ENCODE data around the gene BLVRB.

DNA sequence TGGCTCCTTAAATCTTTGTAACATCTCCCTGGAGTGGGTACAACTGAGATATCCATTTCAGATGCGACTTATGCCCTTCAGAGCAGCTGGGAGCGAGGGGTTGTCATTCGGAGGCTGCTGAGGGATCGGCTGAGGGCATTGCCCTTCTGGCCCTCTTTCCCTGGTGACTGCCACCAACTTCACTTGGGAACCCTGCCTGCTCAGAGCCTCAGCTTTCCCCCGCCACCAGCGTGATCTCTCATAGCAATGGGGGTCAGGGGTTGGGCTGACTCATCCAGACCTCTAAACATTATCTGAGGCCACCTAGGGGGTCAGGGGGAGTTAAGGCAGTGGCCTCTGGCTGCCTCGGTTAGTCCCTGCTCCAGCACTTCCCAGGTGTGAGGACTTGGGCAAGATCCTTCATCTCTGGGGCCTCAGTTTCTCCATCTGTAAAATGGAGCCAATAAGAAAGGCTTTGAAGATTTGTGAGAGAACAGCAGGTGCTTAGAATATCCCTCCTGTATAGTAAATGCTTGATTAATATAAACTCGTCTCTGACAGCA is 53.5 kb downstream of the BLVRB start:
- TF ChIP-seq, protein P1, sequence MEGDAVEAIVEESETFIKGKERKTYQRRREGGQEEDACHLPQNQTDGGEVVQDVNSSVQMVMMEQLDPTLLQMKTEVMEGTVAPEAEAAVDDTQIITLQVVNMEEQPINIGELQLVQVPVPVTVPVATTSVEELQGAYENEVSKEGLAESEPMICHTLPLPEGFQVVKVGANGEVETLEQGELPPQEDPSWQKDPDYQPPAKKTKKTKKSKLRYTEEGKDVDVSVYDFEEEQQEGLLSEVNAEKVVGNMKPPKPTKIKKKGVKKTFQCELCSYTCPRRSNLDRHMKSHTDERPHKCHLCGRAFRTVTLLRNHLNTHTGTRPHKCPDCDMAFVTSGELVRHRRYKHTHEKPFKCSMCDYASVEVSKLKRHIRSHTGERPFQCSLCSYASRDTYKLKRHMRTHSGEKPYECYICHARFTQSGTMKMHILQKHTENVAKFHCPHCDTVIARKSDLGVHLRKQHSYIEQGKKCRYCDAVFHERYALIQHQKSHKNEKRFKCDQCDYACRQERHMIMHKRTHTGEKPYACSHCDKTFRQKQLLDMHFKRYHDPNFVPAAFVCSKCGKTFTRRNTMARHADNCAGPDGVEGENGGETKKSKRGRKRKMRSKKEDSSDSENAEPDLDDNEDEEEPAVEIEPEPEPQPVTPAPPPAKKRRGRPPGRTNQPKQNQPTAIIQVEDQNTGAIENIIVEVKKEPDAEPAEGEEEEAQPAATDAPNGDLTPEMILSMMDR (IDR thresholded peaks at IDR 0.05), result no peak
- no peak for TF ChIP-seq EZH2 (IDR thresholded peaks at IDR 0.05)

Data from neural progenitor cell (in vitro differentiated cells).